SIG-M5 (cell line): ENCODE measurements around the gene PSMB11.

Source experiments
- DNase-seq: peaks from one replicate; lab custom pipeline; 2025; lab: John Stamatoyannopoulos, UW

The PSMB11 gene

GRCh38 chr14:23044840-23045239, 2.8 kb downstream of the PSMB11 start:
- DNase-seq: no peak

GRCh38 chr14:23045419-23046357, 3.7 kb downstream of the PSMB11 start:
- no peak for DNase-seq

GRCh38 chr14:23047034-23047634, 5.1 kb downstream of the PSMB11 start:
- DNase-seq: no peak

GRCh38 chr14:23047751-23048693, 6.0 kb downstream of the PSMB11 start:
- DNase-seq: no peak

GRCh38 chr14:23049011-23049410, 7.0 kb downstream of the PSMB11 start:
- DNase-seq: no peak

- no peak for DNase-seq
Observed at GRCh38 chr14:23051141-23052057, 9.4 kb downstream of the PSMB11 start.

- no peak for DNase-seq
Observed at GRCh38 chr14:23052182-23052623, 10.2 kb downstream of the PSMB11 start.

GRCh38 chr14:23052671-23053070, 10.7 kb downstream of the PSMB11 start:
- no peak for DNase-seq

GRCh38 chr14:23053426-23053825, 11.4 kb downstream of the PSMB11 start:
- DNase-seq: no peak

GRCh38 chr14:23054000-23054811, 12.2 kb downstream of the PSMB11 start:
- DNase-seq: no peak

GRCh38 chr14:23055147-23055550, 13.1 kb downstream of the PSMB11 start:
- DNase-seq: no peak

GRCh38 chr14:23055621-23056144, 13.7 kb downstream of the PSMB11 start:
- no peak for DNase-seq

GRCh38 chr14:23056145-23056955, 14.3 kb downstream of the PSMB11 start:
- no peak for DNase-seq

- no peak for DNase-seq
Observed at GRCh38 chr14:23056956-23057756, 15.1 kb downstream of the PSMB11 start, which contains the start of gene CDH24. CDH24 (minus strand) TSS chr14:23057520; CDS start chr14:23055733, 1,787 bp downstream.

- no peak for DNase-seq
Observed at GRCh38 chr14:23057757-23058653, 16.0 kb downstream of the PSMB11 start.

GRCh38 chr14:23058654-23059504, 16.9 kb downstream of the PSMB11 start:
- DNase-seq: no peak
